ENCODE measurements around the gene PDZRN4. TPM values are rescaled to one million over a fixed set of nuclear protein-coding genes. Genes with fewer than 3 reads are reported as not detected.

Gene PDZRN4
- total RNA-seq, 1 experiment from 2014 or later = not detected

- CTCF ChIA-PET = no interaction called here
- BruUV-seq (replicated peaks) = no TSS peak
- Mint-ChIP-seq H3K9me3 (ENCODE audit: low read depth, unreplicated experiment) (no peaks in the 10 kb centered on the region), H3K27me3 (ENCODE audit: unreplicated experiment) (no peaks in the 10 kb centered on the region), H3K36me3 (ENCODE audit: insufficient read depth, unreplicated experiment) (no peaks in the 10 kb centered on the region), H3K27ac (ENCODE audit: unreplicated experiment) (no peak overlapping the region), H3K4me1 (ENCODE audit: low read depth, unreplicated experiment) (no peaks in the 10 kb centered on the region), H3K4me3 (ENCODE audit: low read depth, unreplicated experiment) (no peak overlapping the region)
- DNase-seq = no peak
- no peak for TF ChIP-seq CTCF (IDR thresholded peaks at IDR 0.05; ENCODE audit: unreplicated experiment)
- intact Hi-C loops (cut with micrococcal nuclease; ENCODE audit: unreplicated experiment) = no loop called here
Measured at GRCh38 chr12:41474001-41474400, 285.9 kb downstream of the PDZRN4 start.

GRCh38 chr12:41476499-41477439 is 288.6 kb downstream of the PDZRN4 start:
- CTCF ChIA-PET = no interaction called here
- no peaks in the 10 kb centered on the region for H3K27me3 Mint-ChIP-seq (ENCODE audit: unreplicated experiment)
- no peaks in the 10 kb centered on the region for H3K9me3 Mint-ChIP-seq (ENCODE audit: low read depth, unreplicated experiment)
- H3K27ac Mint-ChIP-seq (ENCODE audit: unreplicated experiment) = no peak overlapping the region
- intact Hi-C loops (cut with micrococcal nuclease; ENCODE audit: unreplicated experiment) = no loop called here
- no peaks in the 10 kb centered on the region for H3K4me1 Mint-ChIP-seq (ENCODE audit: low read depth, unreplicated experiment)
- H3K4me3 Mint-ChIP-seq (ENCODE audit: low read depth, unreplicated experiment) = no peak overlapping the region
- TF ChIP-seq CTCF (IDR thresholded peaks at IDR 0.05; ENCODE audit: unreplicated experiment) = no peak
- no peaks in the 10 kb centered on the region for H3K36me3 Mint-ChIP-seq (ENCODE audit: insufficient read depth, unreplicated experiment)
- DNase-seq = no peak
- BruUV-seq (replicated peaks) = no TSS peak

GRCh38 chr12:41479426-41479825 is 291.3 kb downstream of the PDZRN4 start:
- no peak overlapping the region for H3K27ac Mint-ChIP-seq (ENCODE audit: unreplicated experiment)
- no peaks in the 10 kb centered on the region for H3K4me1 Mint-ChIP-seq (ENCODE audit: low read depth, unreplicated experiment)
- TF ChIP-seq CTCF (IDR thresholded peaks at IDR 0.05; ENCODE audit: unreplicated experiment) = no peak
- no peaks in the 10 kb centered on the region for H3K9me3 Mint-ChIP-seq (ENCODE audit: low read depth, unreplicated experiment)
- intact Hi-C loops (cut with micrococcal nuclease; ENCODE audit: unreplicated experiment) = no loop called here
- no peak for DNase-seq
- no TSS peak for BruUV-seq (replicated peaks)
- CTCF ChIA-PET = interaction anchor here (1.5 kb wide), 1 partner anchor 8 kb away, joined by 4 read pairs; no protein-coding TSS in a partner anchor
- H3K27me3 Mint-ChIP-seq (ENCODE audit: unreplicated experiment) = no peaks in the 10 kb centered on the region
- H3K4me3 Mint-ChIP-seq (ENCODE audit: low read depth, unreplicated experiment) = no peak overlapping the region
- H3K36me3 Mint-ChIP-seq (ENCODE audit: insufficient read depth, unreplicated experiment) = no peaks in the 10 kb centered on the region

- no peaks in the 10 kb centered on the region for H3K4me1 Mint-ChIP-seq (ENCODE audit: low read depth, unreplicated experiment)
- TF ChIP-seq CTCF (IDR thresholded peaks at IDR 0.05; ENCODE audit: unreplicated experiment) = no peak
- no TSS peak for BruUV-seq (replicated peaks)
- no peaks in the 10 kb centered on the region for H3K36me3 Mint-ChIP-seq (ENCODE audit: insufficient read depth, unreplicated experiment)
- no peaks in the 10 kb centered on the region for H3K9me3 Mint-ChIP-seq (ENCODE audit: low read depth, unreplicated experiment)
- H3K27me3 Mint-ChIP-seq (ENCODE audit: unreplicated experiment) = no peaks in the 10 kb centered on the region
- no peak overlapping the region for H3K27ac Mint-ChIP-seq (ENCODE audit: unreplicated experiment)
- no peak for DNase-seq
- intact Hi-C loops (cut with micrococcal nuclease; ENCODE audit: unreplicated experiment) = no loop called here
- H3K4me3 Mint-ChIP-seq (ENCODE audit: low read depth, unreplicated experiment) = no peak overlapping the region
- CTCF ChIA-PET = no interaction called here
Measured at GRCh38 chr12:41485203-41485602, 297.1 kb downstream of the PDZRN4 start.
